Glomerular endothelial cell (primary cell): ENCODE data around the gene KLHL4. TPM values are rescaled to one million over a fixed set of nuclear protein-coding genes. Genes with fewer than 3 reads are reported as not detected.
"Not testable (repeated sequence)": the region's sequence is repeated elsewhere in the genome, so short reads cannot be mapped to it uniquely, and the experiment has no call there.

Experiments used
- DNase-seq: peaks from one replicate; pipeline ENCODE4 v3.0.0-alpha.2; 2011; ENCODE audit warnings: low read depth, low spot score; ENCODE audit errors: extremely low read depth
- total RNA-seq: library from RNA; depleted of rRNA; stranded (reverse); fragments of >200 nt; gene quantifications from 2 replicates; pipeline ENCODE4 v1.2.3, GENCODE V29; 2015

Gene KLHL4, protein sequence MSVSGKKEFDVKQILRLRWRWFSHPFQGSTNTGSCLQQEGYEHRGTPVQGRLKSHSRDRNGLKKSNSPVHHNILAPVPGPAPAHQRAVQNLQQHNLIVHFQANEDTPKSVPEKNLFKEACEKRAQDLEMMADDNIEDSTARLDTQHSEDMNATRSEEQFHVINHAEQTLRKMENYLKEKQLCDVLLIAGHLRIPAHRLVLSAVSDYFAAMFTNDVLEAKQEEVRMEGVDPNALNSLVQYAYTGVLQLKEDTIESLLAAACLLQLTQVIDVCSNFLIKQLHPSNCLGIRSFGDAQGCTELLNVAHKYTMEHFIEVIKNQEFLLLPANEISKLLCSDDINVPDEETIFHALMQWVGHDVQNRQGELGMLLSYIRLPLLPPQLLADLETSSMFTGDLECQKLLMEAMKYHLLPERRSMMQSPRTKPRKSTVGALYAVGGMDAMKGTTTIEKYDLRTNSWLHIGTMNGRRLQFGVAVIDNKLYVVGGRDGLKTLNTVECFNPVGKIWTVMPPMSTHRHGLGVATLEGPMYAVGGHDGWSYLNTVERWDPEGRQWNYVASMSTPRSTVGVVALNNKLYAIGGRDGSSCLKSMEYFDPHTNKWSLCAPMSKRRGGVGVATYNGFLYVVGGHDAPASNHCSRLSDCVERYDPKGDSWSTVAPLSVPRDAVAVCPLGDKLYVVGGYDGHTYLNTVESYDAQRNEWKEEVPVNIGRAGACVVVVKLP
- 12.7 and 13.9 TPM in 2 replicates for total RNA-seq

GRCh38 chrX:87517571-87518141 is at the start of gene KLHL4:
TSS of gene KLHL4 (plus strand) at chrX:87517802. CDS start at chrX:87517894, 92 bp downstream.
- no peak for DNase-seq

DNA sequence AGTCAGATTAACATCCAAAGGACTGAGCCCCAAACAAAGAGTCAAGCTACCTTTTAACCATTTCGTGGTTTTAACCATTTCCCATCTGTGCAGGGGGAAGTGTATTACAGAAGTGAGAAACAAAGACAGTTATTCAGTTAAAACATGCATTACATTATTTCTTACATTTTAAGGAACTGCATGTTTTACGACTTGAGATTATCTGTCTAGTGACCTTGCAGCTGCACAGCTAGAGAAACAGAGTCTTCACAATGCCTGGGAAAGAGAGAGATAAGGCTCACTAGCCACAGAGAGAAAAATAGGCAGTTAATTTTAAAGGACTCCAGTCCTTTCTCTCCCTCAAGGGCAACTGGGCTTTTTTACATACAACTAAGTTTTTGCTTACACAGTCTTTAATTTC is 48.7 kb upstream of the KLHL4 start:
- DNase-seq: no peak

- DNase-seq: no peak
Observed at GRCh38 chrX:87475793-87476192, 41.8 kb upstream of the KLHL4 start.

GRCh38 chrX:87478703-87479102 is 38.9 kb upstream of the KLHL4 start:
- not testable (repeated sequence) for DNase-seq

GRCh38 chrX:87489071-87489470 is 28.5 kb upstream of the KLHL4 start:
- no peak for DNase-seq

- DNase-seq: no peak
Observed at GRCh38 chrX:87515836-87516235, 1.8 kb upstream of the KLHL4 start.

GRCh38 chrX:87516717-87517121 is 883 bp upstream of the KLHL4 start:
- DNase-seq: no peak

GRCh38 chrX:87518504-87518903 is 902 bp downstream of the KLHL4 start:
- DNase-seq: no peak

- no peak for DNase-seq
Observed at GRCh38 chrX:87525771-87526229, 8.2 kb downstream of the KLHL4 start.

DNA sequence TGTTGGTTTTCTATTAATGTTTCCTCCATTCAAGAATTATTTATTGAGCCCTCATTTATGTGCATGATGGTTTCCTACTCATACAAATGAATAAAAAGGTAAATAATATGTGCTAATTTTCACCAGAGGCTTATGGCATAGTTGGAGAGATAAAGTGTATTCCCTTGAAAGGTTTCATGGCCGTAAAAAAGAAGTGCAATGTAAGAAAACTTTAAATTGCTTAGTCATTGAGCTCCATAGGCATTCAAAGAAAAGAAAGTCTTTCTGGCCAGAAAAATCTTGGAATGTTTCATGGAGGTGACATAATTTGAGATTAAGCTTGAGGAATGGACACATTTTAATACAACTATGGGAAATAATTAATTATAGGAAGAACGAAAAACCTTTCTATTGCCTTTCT is 8.7 kb downstream of the KLHL4 start:
- DNase-seq: no peak

DNA sequence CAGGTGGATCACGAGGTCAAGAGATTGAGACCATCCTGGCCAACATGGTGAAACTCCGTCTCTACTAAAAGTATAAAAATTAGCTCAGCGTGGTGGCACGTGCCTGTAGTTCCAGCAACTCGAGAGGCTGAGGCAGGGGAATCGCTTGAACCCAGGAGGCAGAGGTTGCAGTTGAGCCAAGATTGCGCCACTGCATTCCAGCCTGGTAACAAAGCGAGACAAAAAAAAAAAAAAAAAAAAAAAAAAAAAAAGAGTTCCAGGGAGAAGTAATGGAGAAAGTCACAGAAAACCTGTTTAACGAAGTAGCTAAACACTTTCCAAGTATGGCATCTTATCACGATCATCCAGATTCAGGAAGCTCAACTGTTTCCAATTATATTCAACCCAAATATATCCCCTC is 10.9 kb downstream of the KLHL4 start:
- DNase-seq: no peak

DNA sequence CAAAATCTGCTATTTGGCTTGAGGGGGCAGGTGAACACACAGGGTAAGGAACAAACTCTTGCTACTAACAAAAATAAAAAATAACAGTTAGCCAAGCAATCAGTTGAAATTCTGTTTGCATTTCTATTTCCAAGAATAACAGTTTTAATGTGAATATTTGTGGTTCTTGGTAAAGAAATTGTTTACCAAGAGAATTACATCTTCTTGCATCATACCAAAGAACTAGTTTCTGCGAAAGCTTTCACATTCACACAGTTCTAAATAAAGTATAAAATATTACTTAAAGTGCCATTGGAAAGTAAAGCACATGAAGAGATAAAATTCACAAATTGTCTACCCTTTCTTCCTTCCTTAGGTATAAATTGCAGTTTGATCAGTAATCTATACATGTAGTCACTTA is 54.4 kb downstream of the KLHL4 start:
- DNase-seq: no peak

- DNase-seq: no peak
Observed at GRCh38 chrX:87572901-87573300, 55.3 kb downstream of the KLHL4 start.

GRCh38 chrX:87578978-87579377 is 61.4 kb downstream of the KLHL4 start:
- no peak for DNase-seq

GRCh38 chrX:87580862-87581261 is 63.3 kb downstream of the KLHL4 start:
- no peak for DNase-seq

DNA sequence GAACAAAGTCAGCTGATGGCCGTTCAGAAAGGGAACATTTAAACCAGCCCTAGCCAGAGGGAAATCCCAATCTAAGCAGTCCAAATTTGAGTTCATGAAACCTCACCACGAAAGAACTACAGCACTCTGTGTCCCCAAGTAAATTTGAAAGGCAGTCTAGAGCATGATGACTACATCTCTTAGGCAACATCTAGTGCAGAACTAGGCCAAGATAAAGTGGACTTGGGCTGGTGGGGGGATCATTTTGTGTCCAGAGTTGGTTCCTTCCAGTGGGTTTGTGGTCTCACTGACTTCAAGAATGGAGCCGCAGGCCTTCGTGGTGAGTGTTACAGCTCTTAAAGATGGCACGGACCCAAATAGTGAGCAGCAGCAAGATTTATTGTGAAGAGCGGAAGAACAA is 64.9 kb downstream of the KLHL4 start:
- DNase-seq: no peak

DNA sequence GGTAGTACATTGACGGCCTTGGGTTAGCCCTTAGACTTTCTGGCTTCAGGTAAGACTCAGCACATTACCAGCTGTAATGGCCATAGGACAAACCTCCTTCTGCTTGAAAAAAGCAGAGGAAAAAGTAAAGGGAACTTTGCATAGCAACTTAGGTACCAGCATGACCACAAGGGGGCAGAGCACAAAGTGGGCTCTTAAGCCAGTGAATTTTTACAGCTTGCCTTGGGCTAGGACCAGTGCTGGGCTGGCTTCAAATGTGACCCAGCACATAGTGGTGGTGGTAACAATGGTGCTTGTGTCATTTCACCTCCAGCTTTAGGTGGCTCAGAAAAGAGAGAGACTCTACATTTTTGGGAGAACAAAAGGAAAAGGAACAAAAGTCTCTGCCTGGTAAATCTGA is 66.1 kb downstream of the KLHL4 start:
- no peak for DNase-seq

- no peak for DNase-seq
Observed at GRCh38 chrX:87616371-87616770, 98.8 kb downstream of the KLHL4 start.

DNA sequence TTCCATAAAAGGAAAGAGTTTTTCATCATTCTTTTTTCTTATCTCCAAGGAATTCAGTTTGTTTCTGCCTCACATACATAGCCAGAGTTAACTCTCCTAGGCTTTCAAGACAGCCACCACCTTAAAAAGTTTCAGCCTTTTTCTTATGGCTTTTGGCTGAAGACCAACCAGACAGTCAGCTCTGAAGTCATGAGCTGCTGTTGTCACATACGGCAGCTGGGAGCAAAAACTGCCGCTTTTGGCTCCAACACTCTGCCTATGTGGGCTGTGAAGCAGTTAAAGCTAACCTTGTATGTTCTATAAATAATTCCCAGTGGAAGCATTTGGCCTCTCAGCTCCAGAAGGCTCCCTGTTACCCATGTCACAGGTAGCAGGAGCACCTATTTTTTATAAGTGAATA is 104.1 kb downstream of the KLHL4 start:
- DNase-seq: no peak

GRCh38 chrX:87626996-87627395 is 109.4 kb downstream of the KLHL4 start:
- no peak for DNase-seq

- DNase-seq: no peak
Observed at GRCh38 chrX:87634361-87634760, 116.8 kb downstream of the KLHL4 start.

DNA sequence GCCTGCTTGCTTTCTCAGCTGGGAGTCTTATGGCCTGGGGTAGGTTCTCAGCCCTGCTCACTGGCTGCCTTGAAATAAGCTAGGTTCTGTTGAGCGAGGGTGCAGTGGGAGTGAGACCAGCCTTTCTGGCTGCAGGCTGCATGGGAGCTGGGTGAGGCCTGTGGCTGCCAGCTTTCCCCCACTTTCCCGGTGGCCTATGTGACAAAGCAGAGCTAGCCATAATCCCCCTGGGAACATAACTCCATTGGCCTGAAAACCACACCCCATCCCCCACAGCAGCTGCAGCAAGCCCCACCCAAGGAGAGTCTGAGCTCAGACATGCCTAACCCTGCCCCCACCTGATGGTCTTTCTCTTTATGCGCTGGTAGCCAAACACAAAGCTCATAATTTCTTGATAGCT is 118.9 kb downstream of the KLHL4 start:
- no peak for DNase-seq
